ENCODE data around the gene ZNF292. TPM values are rescaled to one million over a fixed set of nuclear protein-coding genes. Genes with fewer than 3 reads are reported as not detected.
"Not testable (repeated sequence)": the region's sequence is repeated elsewhere in the genome, so short reads cannot be mapped to it uniquely, and the experiment has no call there.

The ZNF292 gene
- total RNA-seq, 1 experiment from 2014 or later, result 34.1 TPM

GRCh38 chr6:87197547-87197946, 42.2 kb downstream of the ZNF292 start:
- H3K79me2 ChIP-seq (ENCODE audit: low read depth), result peaks cover 55% of the 10 kb centered on the region
- CTCF ChIA-PET, result no interaction called here

GRCh38 chr6:87198022-87198810, 42.9 kb downstream of the ZNF292 start:
- H3K4me2 ChIP-seq; H3K27ac ChIP-seq; CTCF ChIA-PET; BruUV-seq (replicated peaks); intact Hi-C loops (cut with micrococcal nuclease; ENCODE audit: unreplicated experiment); H3K4me3 ChIP-seq; H3F3A ChIP-seq (ENCODE audit: insufficient read depth, low read depth); H3K9me2 ChIP-seq (ENCODE audit: insufficient read depth); H3K4me1 ChIP-seq (replicated peaks; ENCODE audit: insufficient read depth); H2AFZ ChIP-seq; H3K36me3 ChIP-seq (ENCODE audit: low read depth); H3K9me3 ChIP-seq (ENCODE audit: insufficient read depth, low read depth); H3K27me3 ChIP-seq (ENCODE audit: insufficient read depth, low read depth); DNase-seq: not testable (repeated sequence)
- H4K20me1 ChIP-seq (ENCODE audit: insufficient read depth), result peaks cover 20% of the 10 kb centered on the region
- POLR2A ChIA-PET (ENCODE audit: unreplicated experiment), result interaction anchor here (0.6 kb wide), 1 partner anchor 13 kb away, joined by 4 read pairs; no protein-coding TSS in a partner anchor
- H3K79me2 ChIP-seq (ENCODE audit: low read depth), result peaks cover 55% of the 10 kb centered on the region

More at GRCh38 chr6:87197547-87197946, 42.2 kb downstream of the ZNF292 start:
- DNase-seq, result no peak
- no peaks in the 10 kb centered on the region for H3K27me3 ChIP-seq (ENCODE audit: insufficient read depth, low read depth)
- no peaks in the 10 kb centered on the region for H3K9me2 ChIP-seq (ENCODE audit: insufficient read depth)
- POLR2A ChIA-PET (ENCODE audit: unreplicated experiment), result interaction anchor here (0.6 kb wide), 1 partner anchor 12 kb away, joined by 4 read pairs; no protein-coding TSS in a partner anchor
- H3K9me3 ChIP-seq (ENCODE audit: insufficient read depth, low read depth), result no peaks in the 10 kb centered on the region
- no peak overlapping the region for H2AFZ ChIP-seq
- no peaks in the 10 kb centered on the region for H3K4me1 ChIP-seq (replicated peaks; ENCODE audit: insufficient read depth)
- peaks cover 19% of the 10 kb centered on the region for H4K20me1 ChIP-seq (ENCODE audit: insufficient read depth)
- TF ChIP-seq, protein P1, sequence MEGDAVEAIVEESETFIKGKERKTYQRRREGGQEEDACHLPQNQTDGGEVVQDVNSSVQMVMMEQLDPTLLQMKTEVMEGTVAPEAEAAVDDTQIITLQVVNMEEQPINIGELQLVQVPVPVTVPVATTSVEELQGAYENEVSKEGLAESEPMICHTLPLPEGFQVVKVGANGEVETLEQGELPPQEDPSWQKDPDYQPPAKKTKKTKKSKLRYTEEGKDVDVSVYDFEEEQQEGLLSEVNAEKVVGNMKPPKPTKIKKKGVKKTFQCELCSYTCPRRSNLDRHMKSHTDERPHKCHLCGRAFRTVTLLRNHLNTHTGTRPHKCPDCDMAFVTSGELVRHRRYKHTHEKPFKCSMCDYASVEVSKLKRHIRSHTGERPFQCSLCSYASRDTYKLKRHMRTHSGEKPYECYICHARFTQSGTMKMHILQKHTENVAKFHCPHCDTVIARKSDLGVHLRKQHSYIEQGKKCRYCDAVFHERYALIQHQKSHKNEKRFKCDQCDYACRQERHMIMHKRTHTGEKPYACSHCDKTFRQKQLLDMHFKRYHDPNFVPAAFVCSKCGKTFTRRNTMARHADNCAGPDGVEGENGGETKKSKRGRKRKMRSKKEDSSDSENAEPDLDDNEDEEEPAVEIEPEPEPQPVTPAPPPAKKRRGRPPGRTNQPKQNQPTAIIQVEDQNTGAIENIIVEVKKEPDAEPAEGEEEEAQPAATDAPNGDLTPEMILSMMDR (conservative IDR thresholded peaks at IDR 0.05), result no peak
- TF ChIP-seq EZH2 (IDR thresholded peaks at IDR 0.05; ENCODE audit: low read depth), result no peak
- H3F3A ChIP-seq (ENCODE audit: insufficient read depth, low read depth), result no peaks in the 10 kb centered on the region
- H3K4me3 ChIP-seq, result no peak overlapping the region
- no peak overlapping the region for H3K4me2 ChIP-seq
- intact Hi-C loops (cut with micrococcal nuclease; ENCODE audit: unreplicated experiment), result no loop called here
- no TSS peak for BruUV-seq (replicated peaks)
- H3K27ac ChIP-seq, result no peak overlapping the region
- no peaks in the 10 kb centered on the region for H3K36me3 ChIP-seq (ENCODE audit: low read depth)

GRCh38 chr6:87199787-87200186, 44.4 kb downstream of the ZNF292 start:
- no peak overlapping the region for H3K27ac ChIP-seq
- no peak overlapping the region for H2AFZ ChIP-seq
- BruUV-seq (replicated peaks), result no TSS peak
- H3K4me1 ChIP-seq (replicated peaks; ENCODE audit: insufficient read depth), result no peaks in the 10 kb centered on the region
- no peaks in the 10 kb centered on the region for H3K9me2 ChIP-seq (ENCODE audit: insufficient read depth)
- TF ChIP-seq EZH2 (IDR thresholded peaks at IDR 0.05; ENCODE audit: low read depth), result no peak
- TF ChIP-seq, protein P1 (conservative IDR thresholded peaks at IDR 0.05), result no peak
- CTCF ChIA-PET, result no interaction called here
- H3K4me2 ChIP-seq, result no peak overlapping the region
- H3K4me3 ChIP-seq, result no peak overlapping the region
- H3K79me2 ChIP-seq (ENCODE audit: low read depth), result peaks cover 65% of the 10 kb centered on the region
- H3K9me3 ChIP-seq (ENCODE audit: insufficient read depth, low read depth), result no peaks in the 10 kb centered on the region
- no peaks in the 10 kb centered on the region for H3K36me3 ChIP-seq (ENCODE audit: low read depth)
- no peaks in the 10 kb centered on the region for H3F3A ChIP-seq (ENCODE audit: insufficient read depth, low read depth)
- intact Hi-C loops (cut with micrococcal nuclease; ENCODE audit: unreplicated experiment), result no loop called here
- peaks cover 20% of the 10 kb centered on the region for H4K20me1 ChIP-seq (ENCODE audit: insufficient read depth)
- H3K27me3 ChIP-seq (ENCODE audit: insufficient read depth, low read depth), result no peaks in the 10 kb centered on the region
- no peak for DNase-seq
- POLR2A ChIA-PET (ENCODE audit: unreplicated experiment), result no interaction called here

Measured in PC-9 (cell line).